Measurements from ENCODE around the gene RPS6KC1.

GRCh38 chr1:213123087-213123486, 72.0 kb downstream of the RPS6KC1 start:
- no peak for TF ChIP-seq CTCF (IDR thresholded peaks at IDR 0.05; ENCODE audit: insufficient read depth, low read depth, low read length)
- TF ChIP-seq EZH2 (IDR thresholded peaks at IDR 0.05; ENCODE audit: insufficient read depth, low read length), result no peak

All from astrocyte (in vitro differentiated cells and primary cell).